ENCODE data around the gene PP2D1. TPM values are rescaled to one million over a fixed set of nuclear protein-coding genes. Genes with fewer than 3 reads are reported as not detected.

PP2D1 gene
- total RNA-seq, 1 experiment from 2014 or later: not detected

GRCh38 chr3:20041197-20041780, 29.2 kb upstream of the PP2D1 start (continued):
- TF ChIP-seq CTCF (IDR thresholded peaks at IDR 0.05 in 2 of 3, conservative IDR thresholded peaks at IDR 0.05 in 1 of 3; ENCODE audit: borderline replicate concordance in 1 of 3, insufficient read depth in 1 of 3, low read depth in 2 of 3, low read length in 2 of 3): no peak
- no peak for TF ChIP-seq CBX3 (IDR thresholded peaks at IDR 0.05; ENCODE audit: low read depth)
- no peak for TF ChIP-seq ATF3 (IDR thresholded peaks at IDR 0.05)
- no peak for TF ChIP-seq CEBPB (IDR thresholded peaks at IDR 0.05; ENCODE audit: low read depth)
- TF ChIP-seq FOSL1 (IDR thresholded peaks at IDR 0.05; ENCODE audit: low read depth): no peak
- no peak for TF ChIP-seq JUND (IDR thresholded peaks at IDR 0.05)
- no peak for TF ChIP-seq SRF (IDR thresholded peaks at IDR 0.05; ENCODE audit: low read depth)
- peak; percentile 26 for TF ChIP-seq TCF7L2 (IDR thresholded peaks at IDR 0.05; ENCODE audit: borderline replicate concordance, extremely low read depth, insufficient read depth, insufficient read length)
- no peak for TF ChIP-seq EZH2 (IDR thresholded peaks at IDR 0.05)
- no peak; the same call in 1 of the 2 replicates for TF ChIP-seq RAD21 (IDR thresholded peaks at IDR 0.05; ENCODE audit: low read depth)
- TF ChIP-seq EGR1 (IDR thresholded peaks at IDR 0.05; ENCODE audit: low read depth): no peak
- TF ChIP-seq ZNF274 (IDR thresholded peaks at IDR 0.05; ENCODE audit: low read depth, low read length): no peak
